Head of caudate nucleus (tissue), 42 donors: ENCODE data around the gene MSANTD1.

ENCODE experiments used
- DNase-seq, 42 donors: peaks; one replicate each; pipeline versions ENCODE4 v3.0.0 to v3.0.0-alpha.2; 2020 to 2021; ENCODE audit warnings: mixed read lengths in 7 of 42
- intact Hi-C: fragments of 100-400 bp; cut with DNase I; formaldehyde crosslinking; loops from one replicate; pipeline ENCODE4 v1.15.0; 2022

Gene MSANTD1

GRCh38 chr4:3240936-3241522, 7.9 kb upstream of the MSANTD1 start:
- intact Hi-C loops = no loop called here
- DNase-seq = no peak

- intact Hi-C loops = no loop called here
- DNase-seq = peak in 1 of 42 donors; percentile 41
Measured at GRCh38 chr4:3241898-3242524, 6.9 kb upstream of the MSANTD1 start.

GRCh38 chr4:3243136-3243780, 5.7 kb upstream of the MSANTD1 start:
- DNase-seq = no peak
- intact Hi-C loops = no loop called here

- intact Hi-C loops = no loop called here
Measured at GRCh38 chr4:3244002-3244401, 5.0 kb upstream of the MSANTD1 start.

GRCh38 chr4:3244747-3245146, 4.2 kb upstream of the MSANTD1 start:
- no peak for DNase-seq
- intact Hi-C loops = no loop called here

More at GRCh38 chr4:3244002-3244401, 5.0 kb upstream of the MSANTD1 start:
- DNase-seq = no peak

- intact Hi-C loops = no loop called here
- no peak for DNase-seq
Measured at GRCh38 chr4:3245676-3246075, 3.3 kb upstream of the MSANTD1 start.

- intact Hi-C loops = no loop called here
- no peak for DNase-seq
Measured at GRCh38 chr4:3246458-3247398, 2.2 kb upstream of the MSANTD1 start.

- no peak for DNase-seq
- intact Hi-C loops = no loop called here
Measured at GRCh38 chr4:3247399-3248177, 1.4 kb upstream of the MSANTD1 start.

- intact Hi-C loops = no loop called here
- no peak for DNase-seq
Measured at GRCh38 chr4:3248178-3248480, 830 bp upstream of the MSANTD1 start.

GRCh38 chr4:3249711-3250437, 915 bp downstream of the MSANTD1 start:
- no peak for DNase-seq
- intact Hi-C loops = no loop called here

GRCh38 chr4:3250438-3250955, 1.5 kb downstream of the MSANTD1 start:
- no peak for DNase-seq
- intact Hi-C loops = no loop called here

- DNase-seq = peak in 2 of 42 donors; percentile 2
- intact Hi-C loops = no loop called here
Measured at GRCh38 chr4:3250956-3251690, 2.2 kb downstream of the MSANTD1 start.

- peak in 3 of 42 donors; percentile 1 to 4 (median 1) for DNase-seq
- intact Hi-C loops = no loop called here
Measured at GRCh38 chr4:3251691-3252479, 2.9 kb downstream of the MSANTD1 start.

- no peak for DNase-seq
- intact Hi-C loops = no loop called here
Measured at GRCh38 chr4:3252480-3252828, 3.5 kb downstream of the MSANTD1 start.

- DNase-seq = peak in 4 of 42 donors; percentile 1 to 28 (median 8)
- intact Hi-C loops = no loop called here
Measured at GRCh38 chr4:3252831-3253641, 4.1 kb downstream of the MSANTD1 start.

GRCh38 chr4:3253808-3254207, 4.8 kb downstream of the MSANTD1 start:
- intact Hi-C loops = no loop called here

More at GRCh38 chr4:3253808-3254207, 4.8 kb downstream of the MSANTD1 start:
- DNase-seq = peak in 8 of 42 donors; percentile 1 to 29 (median 6)
